Lung (tissue), 12 donors: Measurements from ENCODE around the gene ADRA2B. TPM values are rescaled to one million over a fixed set of nuclear protein-coding genes. Genes with fewer than 3 reads are reported as not detected.

ENCODE experiments used
- ATAC-seq: fragments of 200-7000 bp; cut with Tn5 transposase; one replicate; pipeline ENCODE4 v1.9.1; 2020; ENCODE audit warnings: moderate number of reproducible peaks; ENCODE audit not compliant: insufficient read depth, low FRiP score
- DNase-seq, 3 donors: peaks; one replicate each; pipeline ENCODE4 v3.0.0-alpha.2; 2013 to 2017
- H3K27ac ChIP-seq, 2 donors: one replicate each; pipeline ENCODE4 v1.5.1; 2013; ENCODE audit warnings: mild to moderate bottlenecking in 2 of 2, moderate library complexity in 2 of 2, control low read depth in 1 of 2, inconsistent platforms in 1 of 2, low read depth in 1 of 2, low read length in 1 of 2
- H3K27me3 ChIP-seq, 3 donors: one replicate each; pipeline ENCODE4 v1.5.1; 2013; ENCODE audit warnings: low read length in 2 of 3; ENCODE audit not compliant: control insufficient read depth in 3 of 3, insufficient read depth in 3 of 3
- H3K36me3 ChIP-seq, 4 donors: one replicate each; pipeline ENCODE4 v1.5.1; 2013; ENCODE audit warnings: low read length in 4 of 4, mild to moderate bottlenecking in 1 of 4, moderate library complexity in 1 of 4; ENCODE audit not compliant: control insufficient read depth in 4 of 4, insufficient read depth in 4 of 4
- H3K4me1 ChIP-seq, 5 donors: one replicate each; pipeline ENCODE4 v1.5.1; 2013; ENCODE audit warnings: low read length in 5 of 5, mild to moderate bottlenecking in 2 of 5, moderate library complexity in 1 of 5; ENCODE audit not compliant: control insufficient read depth in 5 of 5, insufficient read depth in 5 of 5
- H3K4me3 ChIP-seq: one replicate; pipeline ENCODE4 v1.5.1; 2013; ENCODE audit warnings: mild to moderate bottlenecking, control low read depth, moderate library complexity
- H3K9ac ChIP-seq, 2 donors: one replicate each; pipeline ENCODE4 v1.5.1; 2013; ENCODE audit warnings: low read length in 2 of 2, control low read depth in 1 of 2; ENCODE audit not compliant: insufficient read depth in 1 of 2
- H3K9me3 ChIP-seq, 4 donors: one replicate each; pipeline ENCODE4 v1.5.1; 2013; ENCODE audit warnings: low read length in 3 of 4, mild to moderate bottlenecking in 1 of 4, moderate library complexity in 1 of 4; ENCODE audit not compliant: control insufficient read depth in 4 of 4, insufficient read depth in 3 of 4
- CTCF ChIP-seq: IDR thresholded peaks from 2 replicates; pipeline ENCODE4 v1.5.1; 2012; ENCODE audit warnings: mild to moderate bottlenecking; ENCODE audit errors: control extremely low read depth, extremely low read depth
- WGBS, 2 donors: extraction: QIAGEN DNeasy Blood & Tissue Kit; methylation state at CpG; one replicate each; pipeline ENCODE4 v1.1.7; 2013; 5-methylcytosine and 5-hydroxymethylcytosine counted together
- polyA plus RNA-seq, 2 donors: library from polyadenylated mRNA; stranded (reverse); fragments of 200-250 nt; gene quantifications; one replicate each; pipeline ENCODE4 v1.2.1, GENCODE V29; 2013
- total RNA-seq, 2 donors: library from RNA; depleted of rRNA in 1 of 2; stranded (reverse); fragments of >200 nt in 1 of 2; gene quantifications; one replicate each; pipeline ENCODE4 v1.2.1, GENCODE V29; 2014 to 2021
- donor health status: control.
- donor health status: control.
- donor health status: Bipolar disorder and iron deficiency.
- donor health status: healthy.
- donor health status: DM: yes; HTN: yes; CAD: no.

Gene ADRA2B
- total and polyA plus RNA-seq, 4 donors: 0.21 to 0.88 (median 0.28) TPM

GRCh38 chr2:96114903-96115581, 1.3 kb downstream of the ADRA2B start:
- H3K9me3 ChIP-seq: no peaks in the 10 kb centered on the region
- 95 to 98% methylated on average over 20 to 24 of the region's 24 CpGs for WGBS, 2 donors
- ATAC-seq (no peak), DNase-seq (no peak)
- H3K27ac ChIP-seq: no peak overlapping the region
- no peaks in the 10 kb centered on the region for H3K36me3 ChIP-seq
- H3K4me1 ChIP-seq: peaks cover 0 to 7% (median 4%) of the 10 kb centered on the region in 5 donors
- peaks cover 0 to 28% (median 7%) of the 10 kb centered on the region in 3 donors for H3K27me3 ChIP-seq
- no peak overlapping the region for H3K9ac ChIP-seq
- TF ChIP-seq CTCF: no peak
- no peak overlapping the region for H3K4me3 ChIP-seq

GRCh38 chr2:96114546-96114902, 1.8 kb downstream of the ADRA2B start:
- H3K27me3 ChIP-seq: peaks cover 0 to 24% (median 7%) of the 10 kb centered on the region in 3 donors
- DNase-seq (no peak), ATAC-seq (no peak)
- no peak overlapping the region for H3K27ac ChIP-seq
- WGBS, 2 donors: 91% methylated on average over 13 of the region's 13 CpGs
- no peak overlapping the region for H3K4me3 ChIP-seq
- no peaks in the 10 kb centered on the region for H3K36me3 ChIP-seq
- no peaks in the 10 kb centered on the region for H3K9me3 ChIP-seq
- peaks cover 0 to 7% (median 4%) of the 10 kb centered on the region in 5 donors for H3K4me1 ChIP-seq
- TF ChIP-seq CTCF: no peak
- H3K9ac ChIP-seq: no peak overlapping the region

GRCh38 chr2:96113951-96114350, 2.4 kb downstream of the ADRA2B start:
- no peak for TF ChIP-seq CTCF
- peaks cover 0 to 18% (median 7%) of the 10 kb centered on the region in 3 donors for H3K27me3 ChIP-seq
- ATAC-seq (no peak), DNase-seq (no peak)
- peaks cover 0 to 11% (median 6%) of the 10 kb centered on the region in 5 donors for H3K4me1 ChIP-seq
- H3K9ac ChIP-seq: no peak overlapping the region
- no peaks in the 10 kb centered on the region for H3K9me3 ChIP-seq
- WGBS, 2 donors: 91 to 97% methylated on average over 17 of the region's 17 CpGs
- no peaks in the 10 kb centered on the region for H3K36me3 ChIP-seq
- no peak overlapping the region for H3K4me3 ChIP-seq
- H3K27ac ChIP-seq: no peak overlapping the region

- H3K4me1 ChIP-seq: peaks cover 0 to 17% (median 6%) of the 10 kb centered on the region in 5 donors
- H3K36me3 ChIP-seq: no peaks in the 10 kb centered on the region
- 90 to 97% methylated on average over 7 of the region's 7 CpGs for whole genome bisulfite sequencing, 2 donors
- H3K9me3 ChIP-seq: no peaks in the 10 kb centered on the region
- no peak overlapping the region for H3K9ac ChIP-seq
- TF ChIP-seq CTCF: no peak
- no peak for ATAC-seq
- H3K4me3 ChIP-seq: no peak overlapping the region
- no peak for DNase-seq
- H3K27me3 ChIP-seq: peaks cover 0 to 18% (median 7%) of the 10 kb centered on the region in 3 donors
- no peak overlapping the region for H3K27ac ChIP-seq
Observed at GRCh38 chr2:96113367-96113677, 3.0 kb downstream of the ADRA2B start.
